HEK293T (cell line): ENCODE data around the gene DLEC1.

ENCODE experiments used
- ARNT ChIP-seq: fragments of 450-650 bp; IDR thresholded peaks from 2 replicates; pipeline ENCODE4 v1.6.1; 2017; ENCODE audit warnings: mild to moderate bottlenecking
- BHLHE40 ChIP-seq: fragments of 450-650 bp; IDR thresholded peaks from 2 replicates; pipeline ENCODE4 v1.6.1; 2016; ENCODE audit warnings: mild to moderate bottlenecking, moderate library complexity, borderline replicate concordance
- ELF4 ChIP-seq: fragments of 450-650 bp; IDR thresholded peaks from 2 replicates; pipeline ENCODE4 v1.6.1; 2017; ENCODE audit warnings: antibody characterized with exemption
- FOXA1 ChIP-seq: fragments of 450-650 bp; IDR thresholded peaks from 2 replicates; pipeline ENCODE4 v1.6.1; 2016; ENCODE audit warnings: mild to moderate bottlenecking
- FOXK2 ChIP-seq: fragments of 450-650 bp; IDR thresholded peaks from 2 replicates; pipeline ENCODE4 v1.6.1; 2016; ENCODE audit warnings: mild to moderate bottlenecking
- FOXM1 ChIP-seq: fragments of 450-650 bp; IDR thresholded peaks from 2 replicates; pipeline ENCODE4 v1.6.1; 2017; ENCODE audit warnings: mild to moderate bottlenecking, borderline replicate concordance
- HDGF ChIP-seq: fragments of 450-650 bp; IDR thresholded peaks from 2 replicates; pipeline ENCODE4 v1.6.1; 2017; ENCODE audit warnings: antibody characterized with exemption, borderline replicate concordance
- L3MBTL2 ChIP-seq: fragments of 450-650 bp; conservative IDR thresholded peaks from 2 replicates; pipeline ENCODE4 v1.6.1; 2016; ENCODE audit warnings: mild to moderate bottlenecking
- NFRKB ChIP-seq: fragments of 450-650 bp; IDR thresholded peaks from 2 replicates; pipeline ENCODE4 v1.6.1; 2016; ENCODE audit warnings: mild to moderate bottlenecking, moderate library complexity
- SP1 ChIP-seq: fragments of 450-650 bp; IDR thresholded peaks from 2 replicates; pipeline ENCODE4 v1.6.1; 2017
- SUZ12 ChIP-seq: fragments of 450-650 bp; IDR thresholded peaks from 2 replicates; pipeline ENCODE4 v1.6.1; 2016; ENCODE audit warnings: mild to moderate bottlenecking
- TARDBP ChIP-seq: fragments of 450-650 bp; IDR thresholded peaks from 2 replicates; pipeline ENCODE4 v1.6.1; 2016
- ZNF384 ChIP-seq: fragments of 450-650 bp; IDR thresholded peaks from 2 replicates; pipeline ENCODE4 v1.6.1; 2016

DNA sequence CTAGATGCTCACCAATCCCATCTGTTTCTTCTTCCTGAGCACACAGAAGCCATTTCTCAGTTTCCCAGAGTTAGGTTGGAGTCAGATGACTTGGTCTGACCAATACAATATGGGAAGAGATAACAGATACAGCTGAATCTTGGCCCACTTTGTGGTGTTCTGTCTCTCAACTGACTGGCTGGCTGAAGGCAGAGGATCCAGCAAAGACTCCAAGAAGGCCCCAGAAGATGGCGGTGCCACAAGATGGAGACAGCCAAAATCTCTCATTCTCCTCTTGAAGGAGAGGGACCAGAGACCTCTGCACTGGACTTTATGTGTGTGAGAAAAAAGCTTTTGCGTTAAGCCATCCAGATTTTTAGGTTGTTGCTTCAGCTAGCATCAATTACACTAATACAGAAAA is 118.1 kb downstream of the DLEC1 start:
- TF ChIP-seq SP1 (no peak), L3MBTL2 (no peak), SUZ12 (no peak), HDGF (no peak), FOXM1 (no peak), BHLHE40 (no peak), TARDBP (no peak), ELF4 (no peak), FOXA1 (no peak), FOXK2 (no peak), ARNT (no peak), NFRKB (no peak), ZNF384 (no peak)
